Keratinocyte (primary cell): Measurements from ENCODE around the gene ACAP3.

ENCODE experiments used
- CTCF ChIP-seq, 3 experiments: IDR thresholded peaks in 1 of 3; conservative IDR thresholded peaks in 1 of 3; optimal IDR thresholded peaks in 1 of 3; 2 replicates in 2 of 3; 3 replicates in 1 of 3; pipeline versions ENCODE3 to v1.5.1; 2011; ENCODE audit warnings: low read length in 3 of 3, mild to moderate bottlenecking in 3 of 3, moderate library complexity in 2 of 3, control low read depth in 1 of 3, inconsistent platforms in 1 of 3; ENCODE audit not compliant: insufficient read depth in 2 of 3; ENCODE audit errors: extremely low read depth in 1 of 3
- EZH2 ChIP-seq: IDR thresholded peaks from one replicate; pipeline ENCODE4 v1.6.1; 2012; ENCODE audit warnings: inconsistent platforms, mild to moderate bottlenecking, low read length, moderate library complexity

- no peak for TF ChIP-seq CTCF (optimal IDR thresholded peaks at IDR 0.05 in 1 of 3, IDR thresholded peaks at IDR 0.05 in 1 of 3, conservative IDR thresholded peaks at IDR 0.05 in 1 of 3; ENCODE audit: extremely low read depth in 1 of 3, insufficient read depth in 2 of 3, low read length in 3 of 3)
- TF ChIP-seq EZH2 = no peak
Measured at GRCh38 chr1:1311107-1312104, 3.7 kb upstream of the ACAP3 start.
